DMS153 treated with DMSO at 0.1 percent for 48 hours (cell line): ENCODE results near the gene DGKH.

ENCODE experiments used
- DNase-seq: peaks from one replicate; lab custom pipeline; 2025; ENCODE audit not compliant: unreplicated experiment; lab: John Stamatoyannopoulos, UW

DGKH gene

DNA sequence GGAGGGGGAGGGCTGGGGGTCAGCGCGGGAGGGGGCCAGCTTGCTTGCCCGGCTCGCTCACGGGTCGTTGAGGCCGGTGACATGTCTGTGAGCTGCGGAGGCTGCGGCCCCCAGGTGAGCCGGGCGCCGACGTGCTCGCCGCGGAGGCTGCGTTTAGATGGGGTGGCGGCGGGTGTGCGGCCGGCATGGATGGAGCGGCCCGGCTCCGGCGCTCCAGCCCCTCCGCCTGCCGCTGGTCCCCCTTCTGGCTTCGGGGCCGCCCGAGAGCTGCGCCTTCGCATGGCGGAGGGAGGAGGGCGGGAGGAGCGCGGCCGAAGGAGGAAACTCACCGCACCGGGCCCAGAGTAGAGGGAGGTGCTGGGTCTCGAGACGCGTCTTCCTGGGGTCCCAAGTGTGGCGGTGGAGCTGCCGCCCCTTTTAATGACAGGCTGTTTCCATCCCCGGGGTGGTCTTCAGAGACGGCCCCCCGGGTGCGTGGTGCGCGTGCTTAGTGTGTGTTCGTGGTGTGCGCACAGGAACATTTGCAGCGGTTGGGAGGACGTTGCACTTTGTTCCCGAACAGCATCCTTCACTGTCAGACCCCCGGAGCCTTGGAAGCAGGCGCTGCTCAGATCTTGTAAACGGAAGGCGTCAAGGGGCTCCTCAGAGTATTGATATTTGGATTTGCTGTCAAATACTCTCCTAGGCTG, 223.8 kb downstream of the DGKH start, which contains the start of gene AKAP11:
TSS of gene AKAP11 (plus strand) at position 38 of the 689 bp plus-strand sequence. CDS start 14,197 bp downstream, outside the sequence.
- no peak for DNase-seq

GRCh38 chr13:42272804-42273175, 224.3 kb downstream of the DGKH start:
- DNase-seq = no peak

DNA sequence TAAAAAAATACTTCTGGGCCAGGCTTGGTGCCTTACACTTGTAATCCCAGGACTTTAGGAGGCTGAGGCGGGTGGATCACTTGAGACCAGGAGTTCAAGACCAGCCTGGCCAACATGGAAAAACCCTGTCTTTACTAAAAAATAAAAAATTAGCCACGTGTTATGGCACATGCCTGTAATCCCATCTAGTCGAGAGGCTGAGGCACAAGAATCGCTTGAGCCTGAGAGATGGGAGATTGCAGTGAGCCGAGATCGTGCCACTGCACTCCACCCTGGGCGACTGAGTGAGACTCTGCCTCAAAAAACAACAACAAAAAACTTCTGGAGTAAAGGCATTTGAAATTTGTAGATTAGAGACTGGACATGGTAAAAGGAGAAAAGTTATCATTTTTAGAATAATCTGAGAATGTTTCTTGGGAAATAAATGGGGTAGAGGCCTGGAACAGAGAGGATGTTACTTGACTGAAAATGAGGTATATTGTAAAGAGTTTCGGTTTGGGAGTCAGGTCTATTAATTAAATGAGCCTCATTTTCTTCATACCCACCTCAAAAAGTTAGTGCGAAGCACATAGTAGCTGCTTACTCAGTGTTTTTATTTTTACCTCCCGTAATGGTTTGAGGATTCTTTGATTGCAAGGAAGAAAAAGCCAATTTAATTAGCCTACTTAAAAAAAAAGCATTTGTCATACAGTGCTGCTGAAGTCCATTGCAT, 226.1 kb downstream of the DGKH start:
- DNase-seq = no peak

DNA sequence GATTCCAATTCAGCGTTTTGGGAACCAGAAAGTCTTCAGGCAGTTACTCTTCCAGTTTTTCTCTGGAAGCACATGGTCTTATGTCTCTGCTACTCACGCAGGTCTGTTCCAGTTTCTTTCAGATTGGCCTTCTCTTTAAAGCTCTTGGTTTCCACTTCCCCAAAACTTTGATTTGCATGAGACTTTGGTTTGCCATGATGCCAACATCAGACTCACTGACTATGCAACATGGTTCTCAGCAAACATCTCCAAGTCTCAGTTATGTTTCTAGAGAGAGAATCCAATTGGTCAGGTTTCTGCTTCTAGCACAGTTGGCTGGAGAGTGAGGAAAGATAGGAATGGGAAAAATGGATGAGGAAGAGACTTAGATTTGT, 226.6 kb downstream of the DGKH start:
- no peak for DNase-seq

DNA sequence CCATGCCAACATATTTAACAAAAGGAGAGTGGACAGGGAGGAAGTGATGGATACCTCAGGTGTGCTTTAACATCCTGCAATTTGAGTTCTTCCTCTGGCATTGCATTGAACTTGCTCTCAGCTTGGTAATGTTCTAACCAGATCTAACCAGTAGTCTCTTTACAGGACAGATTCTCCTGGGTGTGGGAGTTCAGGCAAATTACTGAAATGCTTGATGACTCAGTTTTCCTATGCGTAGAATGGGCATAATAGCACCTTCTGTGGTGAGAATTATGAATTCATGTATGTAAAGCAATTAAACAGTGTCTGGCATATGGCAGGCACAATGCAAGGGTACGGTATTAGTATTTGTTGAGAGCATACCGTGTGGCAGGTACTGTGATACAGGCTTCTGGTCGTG, 227.1 kb downstream of the DGKH start:
- no peak for DNase-seq

- DNase-seq = no peak
Observed at GRCh38 chr13:42276683-42277082, 228.2 kb downstream of the DGKH start.

DNA sequence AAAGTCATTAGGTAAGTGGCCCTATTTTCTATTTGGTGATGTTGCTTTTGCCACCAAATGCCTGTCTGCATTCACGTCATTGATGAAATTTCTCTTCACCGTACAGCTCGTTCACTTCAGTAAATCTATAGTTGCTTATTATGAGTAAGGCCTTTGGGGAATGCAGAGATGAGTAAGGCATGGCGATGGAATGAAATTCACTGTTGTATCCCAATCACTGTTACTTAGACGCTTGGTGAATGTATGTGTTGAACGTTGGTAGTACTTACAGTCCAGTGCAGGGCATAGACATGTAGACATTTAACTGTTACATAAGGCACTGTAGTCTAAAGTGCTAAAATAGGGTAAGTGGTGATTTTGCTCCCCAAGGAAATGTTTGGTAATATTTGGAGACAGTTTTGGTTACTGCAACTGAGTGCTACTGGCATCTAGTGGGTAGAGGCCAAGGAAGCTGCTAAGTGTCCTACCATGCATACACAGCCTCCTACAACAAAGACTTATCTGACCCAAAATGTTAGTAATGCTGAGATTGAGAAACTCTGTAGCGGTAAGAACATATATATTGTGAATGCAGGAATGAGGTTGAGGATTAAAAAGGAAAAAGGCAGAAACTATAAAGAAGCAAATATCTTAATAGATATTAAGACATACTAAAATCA, 229.3 kb downstream of the DGKH start:
- no peak for DNase-seq

DNA sequence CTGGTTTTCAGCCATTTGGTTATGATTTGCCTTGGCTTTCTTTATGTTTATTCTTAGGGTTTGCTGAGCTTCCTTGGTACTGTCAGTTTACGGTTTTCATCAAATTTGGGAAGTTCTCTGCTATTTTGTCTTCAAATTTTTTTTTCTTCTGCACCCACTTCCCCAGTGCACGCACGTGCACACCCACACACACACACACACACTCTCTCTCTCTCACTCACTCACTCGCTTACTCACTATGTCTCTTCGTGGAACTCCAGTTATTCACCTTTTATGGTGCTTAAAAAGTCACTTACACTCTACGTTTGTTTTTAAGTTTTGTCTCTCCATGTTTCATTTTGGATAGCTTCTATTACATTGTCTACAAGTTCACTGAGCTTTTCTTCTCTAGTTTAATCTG, 230.6 kb downstream of the DGKH start:
- no peak for DNase-seq

GRCh38 chr13:42279986-42280385, 231.5 kb downstream of the DGKH start:
- DNase-seq = no peak

DNA sequence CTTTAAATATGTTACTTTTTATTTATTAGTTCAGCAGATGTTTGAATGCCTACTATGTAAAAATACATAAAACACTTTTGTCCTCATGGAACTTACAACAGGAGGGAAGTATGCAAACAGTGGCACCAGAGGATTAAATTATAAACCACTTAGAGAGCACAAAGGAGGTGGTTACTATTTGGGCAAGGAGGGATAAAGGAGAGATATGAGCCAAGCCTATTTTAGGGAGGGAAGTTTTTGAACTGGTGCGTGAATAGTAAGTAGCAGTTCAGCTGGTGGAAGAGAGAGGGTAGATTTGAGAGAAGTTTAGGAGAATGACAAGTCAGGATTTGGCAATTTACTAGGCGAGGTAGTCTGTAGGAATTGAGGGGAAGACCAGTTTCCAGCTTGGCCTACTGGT, 232.1 kb downstream of the DGKH start:
- no peak for DNase-seq

GRCh38 chr13:42283574-42283973, 235.1 kb downstream of the DGKH start:
- peak; percentile 59 for DNase-seq

- no peak for DNase-seq
Observed at GRCh38 chr13:42284068-42284467, 235.6 kb downstream of the DGKH start.
